ENCODE data around the gene PFDN6.

GRCh38 chr6:33335916-33336315 lies 46.5 kb downstream of the PFDN6 start:
- TF ChIP-seq EZH2 (IDR thresholded peaks at IDR 0.05; ENCODE audit: low read depth, unreplicated experiment) (no peak), CTCF (conservative IDR thresholded peaks at IDR 0.05; ENCODE audit: low read depth in 2 of 2) (no peak), POLR2AphosphoS5 (IDR thresholded peaks at IDR 0.05; ENCODE audit: low read depth) (no peak), EZH2phosphoT487 (IDR thresholded peaks at IDR 0.05; ENCODE audit: unreplicated experiment) (no peak), CREB1 (CRISPR knock-in tag; IDR thresholded peaks at IDR 0.05; ENCODE audit: low read depth) (no peak), REST (IDR thresholded peaks at IDR 0.05; ENCODE audit: unreplicated experiment) (no peak), ZNF114 (CRISPR knock-in tag; IDR thresholded peaks at IDR 0.05) (no peak), NANOG (IDR thresholded peaks at IDR 0.05; ENCODE audit: borderline replicate concordance) (no peak), ETS1 (IDR thresholded peaks at IDR 0.05) (no peak), STAT1 (IDR thresholded peaks at IDR 0.05; ENCODE audit: unreplicated experiment) (no peak), JUNB (IDR thresholded peaks at IDR 0.05; ENCODE audit: unreplicated experiment) (no peak)
